CD4-positive, alpha-beta T cell treated with Interleukin-15 for 4 hours (primary cell): ENCODE data around the gene LDLRAD4.
"Not testable (repeated sequence)": the region's sequence is repeated elsewhere in the genome, so short reads cannot be mapped to it uniquely, and the experiment has no call there.

Experiments
- DNase-seq: peaks from one replicate; pipeline ENCODE4 v3.0.0-alpha.2; 2020; ENCODE audit warnings: low spot score

LDLRAD4 gene

GRCh38 chr18:13638719-13639595 is 420.4 kb downstream of the LDLRAD4 start:
- DNase-seq: no peak

- DNase-seq: no peak
Observed at GRCh38 chr18:13640266-13640860, 421.8 kb downstream of the LDLRAD4 start.

GRCh38 chr18:13641551-13642439 is 423.2 kb downstream of the LDLRAD4 start:
- no peak for DNase-seq

GRCh38 chr18:13642440-13642827 is 423.9 kb downstream of the LDLRAD4 start:
- no peak for DNase-seq

GRCh38 chr18:13643261-13643751 is 424.7 kb downstream of the LDLRAD4 start:
- DNase-seq: no peak

GRCh38 chr18:13645093-13645492 is 426.5 kb downstream of the LDLRAD4 start:
- no peak for DNase-seq

- DNase-seq: no peak
Observed at GRCh38 chr18:13646633-13647032, 428.1 kb downstream of the LDLRAD4 start.

- DNase-seq: no peak
Observed at GRCh38 chr18:13647761-13648160, 429.2 kb downstream of the LDLRAD4 start.

GRCh38 chr18:13649397-13650390 is 431.1 kb downstream of the LDLRAD4 start:
- DNase-seq: no peak

- DNase-seq: no peak
Observed at GRCh38 chr18:13653746-13654433, 435.3 kb downstream of the LDLRAD4 start.

GRCh38 chr18:13657974-13658373 is 439.4 kb downstream of the LDLRAD4 start:
- DNase-seq: no peak

- DNase-seq: no peak
Observed at GRCh38 chr18:13658436-13659204, 440.1 kb downstream of the LDLRAD4 start.

- no peak for DNase-seq
Observed at GRCh38 chr18:13660510-13660909, 441.9 kb downstream of the LDLRAD4 start.

GRCh38 chr18:13661051-13661778 is 442.7 kb downstream of the LDLRAD4 start:
- DNase-seq: no peak

- no peak for DNase-seq
Observed at GRCh38 chr18:13661779-13662256, 443.3 kb downstream of the LDLRAD4 start.

GRCh38 chr18:13672657-13673056 is 454.1 kb downstream of the LDLRAD4 start:
- no peak for DNase-seq

GRCh38 chr18:13676471-13676870 is 457.9 kb downstream of the LDLRAD4 start:
- no peak for DNase-seq

GRCh38 chr18:13677350-13677749 is 458.8 kb downstream of the LDLRAD4 start:
- DNase-seq: not testable (repeated sequence)

GRCh38 chr18:13680612-13681011 is 462.1 kb downstream of the LDLRAD4 start:
- DNase-seq: no peak
